Testis (tissue), 2 donors: Measurements from ENCODE around the gene CHKB.

Source experiments
- POLR2A ChIP-seq: fragments of 450-650 bp; IDR thresholded peaks from one replicate; pipeline ENCODE4 v1.6.1; 2017; ENCODE audit warnings: antibody characterized with exemption, mild to moderate bottlenecking, moderate library complexity
- TF ChIP-seq, protein P1 (sequence below), 3 experiments: fragments of 450-650 bp in 2 of 3; fragments of 200-600 bp in 1 of 3; sonication (generic) in 1 of 3; IDR thresholded peaks; one replicate each; pipeline ENCODE4 v1.5.1; 2016 to 2019; ENCODE audit warnings: antibody characterized with exemption in 3 of 3, mild to moderate bottlenecking in 2 of 3, moderate library complexity in 1 of 3

DNA sequence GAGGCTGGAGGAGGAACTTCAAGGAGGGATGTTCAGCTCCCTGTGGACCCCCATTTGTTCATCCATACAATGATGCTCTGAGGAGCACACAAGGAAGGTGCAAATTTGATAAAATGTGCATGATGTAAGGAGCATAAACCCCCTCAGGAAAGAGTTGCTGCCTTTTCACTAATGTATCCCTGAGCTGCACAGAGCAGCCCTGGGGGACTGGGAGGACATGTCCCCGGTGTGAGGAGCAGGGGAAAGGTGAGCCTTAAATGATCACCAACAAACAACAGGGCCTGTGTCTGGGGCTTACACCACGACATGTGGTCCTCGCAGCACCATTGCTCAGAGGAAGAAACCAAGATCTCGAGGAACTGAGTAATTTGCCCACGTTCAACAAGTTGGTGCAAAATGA, 14.4 kb upstream of the CHKB start:
- TF ChIP-seq, protein P1, sequence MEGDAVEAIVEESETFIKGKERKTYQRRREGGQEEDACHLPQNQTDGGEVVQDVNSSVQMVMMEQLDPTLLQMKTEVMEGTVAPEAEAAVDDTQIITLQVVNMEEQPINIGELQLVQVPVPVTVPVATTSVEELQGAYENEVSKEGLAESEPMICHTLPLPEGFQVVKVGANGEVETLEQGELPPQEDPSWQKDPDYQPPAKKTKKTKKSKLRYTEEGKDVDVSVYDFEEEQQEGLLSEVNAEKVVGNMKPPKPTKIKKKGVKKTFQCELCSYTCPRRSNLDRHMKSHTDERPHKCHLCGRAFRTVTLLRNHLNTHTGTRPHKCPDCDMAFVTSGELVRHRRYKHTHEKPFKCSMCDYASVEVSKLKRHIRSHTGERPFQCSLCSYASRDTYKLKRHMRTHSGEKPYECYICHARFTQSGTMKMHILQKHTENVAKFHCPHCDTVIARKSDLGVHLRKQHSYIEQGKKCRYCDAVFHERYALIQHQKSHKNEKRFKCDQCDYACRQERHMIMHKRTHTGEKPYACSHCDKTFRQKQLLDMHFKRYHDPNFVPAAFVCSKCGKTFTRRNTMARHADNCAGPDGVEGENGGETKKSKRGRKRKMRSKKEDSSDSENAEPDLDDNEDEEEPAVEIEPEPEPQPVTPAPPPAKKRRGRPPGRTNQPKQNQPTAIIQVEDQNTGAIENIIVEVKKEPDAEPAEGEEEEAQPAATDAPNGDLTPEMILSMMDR (IDR thresholded peaks at IDR 0.05): no peak
- no peak for TF ChIP-seq POLR2A
